IMR-90 (cell line): ENCODE results near the gene RAB23. TPM values are rescaled to one million over a fixed set of nuclear protein-coding genes. Genes with fewer than 3 reads are reported as not detected.

ENCODE experiments used
- ATAC-seq: fragments of 200-7000 bp; cut with Tn5 transposase; 2 replicates; pipeline ENCODE4 v1.9.1; 2020; ENCODE audit warnings: low read depth, mild to moderate bottlenecking, moderate library complexity
- BruUV-seq: library from RNA; stranded (reverse); fragments of 400-500 nt; replicated peaks from 2 replicates; lab custom pipeline; 2021; lab: Mats Ljungman, UMichigan
- CTCF ChIA-PET: fragments of 300-600 bp; formaldehyde crosslinking; extraction: SDS; loops from one replicate; lab custom pipeline; 2021; ENCODE audit warnings: antibody characterized with exemption; lab: Yijun Ruan, JAX
- POLR2A ChIA-PET: fragments of 300-600 bp; sonication (Branson Sonifier 250); formaldehyde crosslinking; loops from one replicate; lab custom pipeline; 2022; ENCODE audit warnings: antibody characterized with exemption; ENCODE audit not compliant: unreplicated experiment; lab: Charles Lee
- DNase-seq: peaks from one replicate; pipeline ENCODE4 v3.0.0; 2013
- H2AFZ ChIP-seq: replicated peaks from 2 replicates; pipeline ENCODE3; 2013; ENCODE audit warnings: low read length, mild to moderate bottlenecking; ENCODE audit not compliant: poor library complexity
- H2AK5ac ChIP-seq: 2 replicates; pipeline ENCODE4 v1.6.1; 2013; ENCODE audit warnings: low read depth, low read length, inconsistent platforms
- H2AK9ac ChIP-seq: replicated peaks from 2 replicates; pipeline ENCODE3; 2013; ENCODE audit warnings: mild to moderate bottlenecking, low read depth, low read length, moderate library complexity; ENCODE audit not compliant: poor library complexity
- H2BK120ac ChIP-seq: 2 replicates; pipeline ENCODE4 v1.6.1; 2013; ENCODE audit warnings: low read depth, low read length, inconsistent platforms
- H2BK15ac ChIP-seq: 3 replicates; pipeline ENCODE4 v1.6.1; 2013; ENCODE audit warnings: low read depth, low read length, inconsistent platforms
- H2BK20ac ChIP-seq: 2 replicates; pipeline ENCODE4 v1.6.1; 2013; ENCODE audit warnings: low read depth, mild to moderate bottlenecking, inconsistent platforms, low read length, moderate library complexity
- H2BK5ac ChIP-seq: 2 replicates; pipeline ENCODE4 v1.6.1; 2013; ENCODE audit warnings: mild to moderate bottlenecking, low read depth, low read length, inconsistent platforms; ENCODE audit not compliant: poor library complexity, severe bottlenecking
- H3K14ac ChIP-seq: replicated peaks from 2 replicates; pipeline ENCODE4 v1.6.1; 2013; ENCODE audit warnings: low read depth, low read length, inconsistent platforms
- H3K18ac ChIP-seq: 2 replicates; pipeline ENCODE4 v1.6.1; 2013; ENCODE audit warnings: low read depth, low read length, control low read depth
- H3K23ac ChIP-seq: 2 replicates; pipeline ENCODE4 v1.6.1; 2013; ENCODE audit warnings: low read depth, low read length, inconsistent platforms
- H3K27ac ChIP-seq: 2 replicates; pipeline ENCODE4 v1.5.1; 2013; ENCODE audit warnings: mild to moderate bottlenecking, control low read depth, low read length; ENCODE audit not compliant: insufficient read depth
- H3K27me3 ChIP-seq: 2 replicates; pipeline ENCODE4 v1.6.1; 2013; ENCODE audit warnings: low read length; ENCODE audit not compliant: control insufficient read depth, insufficient read depth
- H3K36me3 ChIP-seq: 2 replicates; pipeline ENCODE4 v1.6.1; 2013; ENCODE audit warnings: low read length, mixed read lengths; ENCODE audit not compliant: control insufficient read depth, insufficient read depth
- H3K4ac ChIP-seq: 2 replicates; pipeline ENCODE4 v1.6.1; 2013; ENCODE audit warnings: low read depth, low read length, inconsistent platforms
- H3K4me1 ChIP-seq: 2 replicates; pipeline ENCODE4 v1.6.1; 2013; ENCODE audit warnings: low read length, mixed read lengths; ENCODE audit not compliant: control insufficient read depth, insufficient read depth
- H3K4me2 ChIP-seq: 2 replicates; pipeline ENCODE4 v1.6.1; 2013; ENCODE audit warnings: low read depth, mild to moderate bottlenecking, control low read depth, low read length, moderate library complexity
- H3K4me3 ChIP-seq: 2 replicates; pipeline ENCODE4 v1.5.1; 2013; ENCODE audit warnings: low read depth, mild to moderate bottlenecking, control low read depth, low read length, moderate library complexity; ENCODE audit not compliant: insufficient read depth
- H3K56ac ChIP-seq: 2 replicates; pipeline ENCODE4 v1.6.1; 2013; ENCODE audit warnings: low read length, inconsistent platforms; ENCODE audit not compliant: insufficient read depth; ENCODE audit errors: extremely low read depth
- H3K79me1 ChIP-seq, 2 experiments: 2 replicates each; pipeline ENCODE4 v1.6.1; 2013; ENCODE audit warnings: low read length in 2 of 2, inconsistent platforms in 1 of 2, low read depth in 1 of 2
- H3K9ac ChIP-seq: 2 replicates; pipeline ENCODE4 v1.6.1; 2013; ENCODE audit warnings: low read depth, low read length, control low read depth
- H3K9me1 ChIP-seq: 2 replicates; pipeline ENCODE4 v1.6.1; 2013; ENCODE audit warnings: low read length, inconsistent platforms; ENCODE audit not compliant: insufficient read depth
- H3K9me3 ChIP-seq: 2 replicates; pipeline ENCODE4 v1.6.1; 2013; ENCODE audit warnings: low read length; ENCODE audit not compliant: control insufficient read depth, insufficient read depth
- H4K20me1 ChIP-seq: 2 replicates; pipeline ENCODE4 v1.6.1; 2013; ENCODE audit warnings: low read length, inconsistent platforms; ENCODE audit not compliant: insufficient read depth
- H4K5ac ChIP-seq: 2 replicates; pipeline ENCODE4 v1.6.1; 2013; ENCODE audit warnings: mild to moderate bottlenecking, low read depth, low read length, control low read depth
- H4K8ac ChIP-seq, 2 experiments: 2 replicates each; pipeline ENCODE4 v1.6.1; 2013; ENCODE audit warnings: low read depth in 2 of 2, low read length in 2 of 2, control low read depth in 1 of 2, inconsistent platforms in 1 of 2
- H4K91ac ChIP-seq: 2 replicates; pipeline ENCODE4 v1.6.1; 2013; ENCODE audit warnings: low read depth, low read length, inconsistent platforms; ENCODE audit not compliant: insufficient read depth
- CEBPB ChIP-seq: IDR thresholded peaks from 2 replicates; pipeline ENCODE4 v1.6.1; 2012; ENCODE audit warnings: low read depth, low read length, improper control_type of control experiment
- RAD21 ChIP-seq: IDR thresholded peaks from 2 replicates; pipeline ENCODE4 v1.6.1; 2012; ENCODE audit warnings: low read length, improper control_type of control experiment
- WGBS, 2 experiments: methylation state at CpG; one replicate each; pipeline versions ENCODE4 v1.1.5 to v1.1.7; 2013; ENCODE audit warnings: missing lambda C conversion rate in 2 of 2; ENCODE audit not compliant: insufficient read length in 1 of 2; ENCODE audit errors: extremely low coverage in 2 of 2; 5-methylcytosine and 5-hydroxymethylcytosine counted together
- dilution Hi-C: fragments of 300-500 bp; cut with HindIII; formaldehyde crosslinking; loops from one replicate; pipeline ENCODE4 v1.14.3; 2018; ENCODE audit warnings: low sequenced_read_pairs; ENCODE audit not compliant: unreplicated experiment
- in situ Hi-C: fragments of 300-500 bp; cut with MboI; formaldehyde crosslinking; loops from 3 replicates; pipeline ENCODE4 v1.14.3; 2019; ENCODE audit warnings: low sequenced_read_pairs, inconsistent platforms, mixed read lengths
- intact Hi-C: fragments of 100-400 bp; cut with micrococcal nuclease; formaldehyde crosslinking; loops from 2 replicates; pipeline ENCODE4 v1.10.0; 2022
- polyA plus RNA-seq, 3 experiments: library from polyadenylated mRNA; depleted of rRNA; stranded (reverse); fragments of >200 nt; gene quantifications; 2 replicates each; pipeline ENCODE4 v1.2.3, GENCODE V29; 2012; ENCODE audit warnings: low replicate concordance in 1 of 3
- total RNA-seq: library from RNA; depleted of rRNA; stranded (reverse); fragments of >200 nt; gene quantifications from 2 replicates; pipeline ENCODE4 v1.2.3, GENCODE V29; 2012

Gene RAB23
- total and polyA plus RNA-seq, 2 of the 4 experiments (the other 2 are of a cell fraction): 10.8 to 13.3 TPM

DNA sequence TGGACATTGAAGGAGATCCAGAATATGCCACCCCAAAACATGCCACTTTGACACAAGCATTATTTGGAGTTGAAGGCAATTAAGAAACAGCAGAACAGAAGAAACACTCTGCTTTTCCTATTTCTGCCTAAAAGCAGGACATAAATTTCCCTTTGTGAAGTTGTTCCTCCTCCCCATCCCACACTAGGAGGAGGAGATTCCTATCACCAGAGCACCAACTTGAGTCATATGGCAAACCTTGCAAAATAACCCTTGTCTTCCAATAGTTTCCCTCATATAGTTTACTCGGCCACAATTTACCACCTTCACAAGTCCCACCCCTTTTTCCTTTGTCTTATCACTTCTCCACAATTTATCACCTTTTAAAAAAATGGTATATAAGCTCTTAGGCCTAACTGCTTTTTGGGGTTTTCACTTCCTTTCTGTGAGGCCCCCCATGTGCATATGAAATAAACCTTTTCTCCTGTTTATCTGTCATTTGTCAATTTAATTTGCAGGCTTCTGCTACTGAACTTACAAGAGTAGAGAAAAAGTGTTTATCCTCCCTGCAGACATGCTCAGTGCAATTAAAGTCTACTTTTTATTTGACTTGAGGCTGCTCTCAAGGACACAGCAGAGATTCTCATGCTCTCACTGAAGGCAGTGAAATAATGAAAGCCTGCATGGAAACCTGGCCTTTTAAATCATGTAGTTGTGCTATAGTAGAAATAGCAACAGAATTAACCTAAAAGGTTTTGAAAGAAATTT is 2.8 kb upstream of the RAB23 start:
- CTCF ChIA-PET: interaction anchor here (1.0 kb wide), 1 partner anchor 21 kb away, joined by 3 read pairs; no protein-coding TSS in a partner anchor
- H2BK20ac ChIP-seq: peak overlapping the region; percentile 61
- in situ Hi-C loops (no loop called here), intact Hi-C loops (no loop called here), dilution Hi-C loops (no loop called here)
- peaks cover 0 to 26% of the 10 kb centered on the region in 2 experiments; a peak in 2 of 4 replicates for H3K79me1 ChIP-seq
- no peak overlapping the region for H2AK9ac ChIP-seq
- no peak overlapping the region for H3K4me3 ChIP-seq
- peak overlapping the region; percentile 72 for H3K18ac ChIP-seq
- H4K5ac ChIP-seq: peak overlapping the region; percentile 57; the same call in 1 of the 2 replicates
- POLR2A ChIA-PET: no interaction called here
- H3K9me1 ChIP-seq: no peaks in the 10 kb centered on the region
- peak overlapping the region; percentile 60; the same call in 1 of the 2 replicates for H2AK5ac ChIP-seq
- H3K56ac ChIP-seq: no peak overlapping the region
- peaks cover 5% of the 10 kb centered on the region for H3K4me1 ChIP-seq
- H2BK120ac ChIP-seq: peak overlapping the region; percentile 79
- peak overlapping the region; percentile 73 for H3K14ac ChIP-seq
- 20% methylated on average over 1 of the region's 1 CpG; no CpG with 5 or more reads in 1 of the 2 experiments for WGBS, 2 experiments
- H2AFZ ChIP-seq: no peak overlapping the region
- TF ChIP-seq RAD21 (no peak), CEBPB (peak; percentile 71)
- peak overlapping the region; percentile 68; the same call in 1 of the 3 replicates for H2BK15ac ChIP-seq
- H3K23ac ChIP-seq: peak overlapping the region; percentile 41; the same call in 1 of the 2 replicates
- 0 out of 2 replicates have a peak, but pooled peaks cover 1% of the 10 kb centered on the region for H3K9me3 ChIP-seq
- peak overlapping the region; percentile 81 for H2BK5ac ChIP-seq
- no peaks in the 10 kb centered on the region for H4K20me1 ChIP-seq
- peak overlapping the region; percentile 19 to 72 for H4K8ac ChIP-seq
- H3K36me3 ChIP-seq: no peaks in the 10 kb centered on the region; the same call in 1 of the 2 replicates
- peak overlapping the region; percentile 45; the same call in 1 of the 2 replicates for H4K91ac ChIP-seq
- DNase-seq (peak; percentile 70), ATAC-seq (peak; percentile 16; the same call in 1 of the 2 replicates)
- no peak overlapping the region for H3K27ac ChIP-seq
- no peaks in the 10 kb centered on the region for H3K27me3 ChIP-seq
- H3K9ac ChIP-seq: no peak overlapping the region; the same call in 1 of the 2 replicates
- peak overlapping the region; percentile 56; the same call in 1 of the 2 replicates for H3K4ac ChIP-seq
- BruUV-seq: no TSS peak
- peak overlapping the region; percentile 11; the same call in 1 of the 2 replicates for H3K4me2 ChIP-seq
